HG03159 (cell line): Measurements from ENCODE around the gene UBA52.

ENCODE experiments used
- ATAC-seq: cut with Tn5 transposase; IDR thresholded peaks from one replicate; pipeline ENCODE4 v1.9.1; 2021; ENCODE audit warnings: mild to moderate bottlenecking, moderate library complexity; ENCODE audit not compliant: unreplicated experiment

UBA52 gene

GRCh38 chr19:18551631-18552030 lies 20.0 kb upstream of the UBA52 start:
- no peak for ATAC-seq

GRCh38 chr19:18557411-18558201 lies 14.1 kb upstream of the UBA52 start, which contains the start of gene KXD1:
KXD1 (plus strand) TSS chr19:18557870; CDS start chr19:18562057, 4,187 bp downstream.
- peak; percentile 95 for ATAC-seq

- no peak for ATAC-seq
Measured at GRCh38 chr19:18558202-18558555, 13.5 kb upstream of the UBA52 start.

- no peak for ATAC-seq
Measured at GRCh38 chr19:18558604-18559003, 13.1 kb upstream of the UBA52 start.

GRCh38 chr19:18559685-18560084 lies 12.0 kb upstream of the UBA52 start:
- no peak for ATAC-seq

- no peak for ATAC-seq
Measured at GRCh38 chr19:18562086-18562485, 9.6 kb upstream of the UBA52 start.

- no peak for ATAC-seq
Measured at GRCh38 chr19:18566953-18567352, 4.7 kb upstream of the UBA52 start.

GRCh38 chr19:18568367-18568766 lies 3.3 kb upstream of the UBA52 start:
- no peak for ATAC-seq

- no peak for ATAC-seq
Measured at GRCh38 chr19:18574691-18575291, 3.1 kb downstream of the UBA52 start.

GRCh38 chr19:18576383-18576782 lies 4.7 kb downstream of the UBA52 start:
- ATAC-seq: no peak

- no peak for ATAC-seq
Measured at GRCh38 chr19:18577365-18577914, 5.8 kb downstream of the UBA52 start.

GRCh38 chr19:18580311-18580710 lies 8.7 kb downstream of the UBA52 start:
- no peak for ATAC-seq

GRCh38 chr19:18586306-18586705 lies 14.6 kb downstream of the UBA52 start:
- no peak for ATAC-seq

- no peak for ATAC-seq
Measured at GRCh38 chr19:18587561-18587960, 15.9 kb downstream of the UBA52 start.

- peak; percentile 7 for ATAC-seq
Measured at GRCh38 chr19:18587962-18588610, 16.4 kb downstream of the UBA52 start.

GRCh38 chr19:18588611-18589379 lies 17.1 kb downstream of the UBA52 start, which contains the start of gene REX1BD:
REX1BD (plus strand) TSS chr19:18588798; CDS start chr19:18588802, 4 bp downstream.
- ATAC-seq: peak; percentile 70

GRCh38 chr19:18589380-18590272 lies 18.0 kb downstream of the UBA52 start:
- peak; percentile 29 for ATAC-seq

- no peak for ATAC-seq
Measured at GRCh38 chr19:18590273-18591272, 18.9 kb downstream of the UBA52 start.
